ENCODE data around the gene ARHGEF7.

GRCh38 chr13:111324736-111325135 lies 209.6 kb downstream of the ARHGEF7 start:
- no peak for TF ChIP-seq POLR2A (IDR thresholded peaks at IDR 0.05)
- TF ChIP-seq CTCF (IDR thresholded peaks at IDR 0.05), result no peak
